Measurements from ENCODE around the gene PEX3. TPM values are rescaled to one million over a fixed set of nuclear protein-coding genes. Genes with fewer than 3 reads are reported as not detected.

PEX3 gene
- total RNA-seq, 1 donor from 2014 or later: 17.9 TPM

GRCh38 chr6:143516690-143517446 lies 66.3 kb downstream of the PEX3 start:
- Mint-ChIP-seq H3K4me1 (ENCODE audit: unreplicated experiment) (peaks cover 5% of the 10 kb centered on the region), H3K9me3 (ENCODE audit: unreplicated experiment) (no peaks in the 10 kb centered on the region), H3K4me3 (ENCODE audit: unreplicated experiment) (no peak overlapping the region), H3K27me3 (ENCODE audit: unreplicated experiment) (peaks cover 14% of the 10 kb centered on the region), H3K36me3 (ENCODE audit: unreplicated experiment) (no peaks in the 10 kb centered on the region), H3K27ac (ENCODE audit: unreplicated experiment) (no peak overlapping the region)
- no peak for DNase-seq (ENCODE audit: extremely low spot score, unreplicated experiment)
- TF ChIP-seq CTCF (IDR thresholded peaks at IDR 0.05): no peak

- Mint-ChIP-seq H3K27me3 (ENCODE audit: unreplicated experiment) (peaks cover 14% of the 10 kb centered on the region), H3K27ac (ENCODE audit: unreplicated experiment) (no peak overlapping the region), H3K9me3 (ENCODE audit: unreplicated experiment) (no peaks in the 10 kb centered on the region), H3K36me3 (ENCODE audit: unreplicated experiment) (no peaks in the 10 kb centered on the region), H3K4me3 (ENCODE audit: unreplicated experiment) (no peak overlapping the region), H3K4me1 (ENCODE audit: unreplicated experiment) (peaks cover 4% of the 10 kb centered on the region)
- no peak for TF ChIP-seq CTCF (IDR thresholded peaks at IDR 0.05)
- DNase-seq (ENCODE audit: extremely low spot score, unreplicated experiment): no peak
These were observed 66.8 kb downstream of the PEX3 start for GRCh38 chr6:143517447-143517773.

GRCh38 chr6:143522039-143522600 lies 71.5 kb downstream of the PEX3 start:
- peaks cover 5% of the 10 kb centered on the region for H3K27me3 Mint-ChIP-seq (ENCODE audit: unreplicated experiment)

GRCh38 chr6:143525356-143525755 lies 74.8 kb downstream of the PEX3 start:
- no peak for DNase-seq (ENCODE audit: extremely low spot score, unreplicated experiment)
- Mint-ChIP-seq H3K27ac (ENCODE audit: unreplicated experiment) (no peak overlapping the region), H3K27me3 (ENCODE audit: unreplicated experiment) (peaks cover 2% of the 10 kb centered on the region), H3K9me3 (ENCODE audit: unreplicated experiment) (no peaks in the 10 kb centered on the region), H3K4me3 (ENCODE audit: unreplicated experiment) (no peak overlapping the region), H3K4me1 (ENCODE audit: unreplicated experiment) (peaks cover 13% of the 10 kb centered on the region), H3K36me3 (ENCODE audit: unreplicated experiment) (no peaks in the 10 kb centered on the region)
- TF ChIP-seq CTCF (IDR thresholded peaks at IDR 0.05): no peak

More at GRCh38 chr6:143522039-143522600, 71.5 kb downstream of the PEX3 start:
- no peak for TF ChIP-seq CTCF (IDR thresholded peaks at IDR 0.05)
- Mint-ChIP-seq H3K36me3 (ENCODE audit: unreplicated experiment) (no peaks in the 10 kb centered on the region), H3K9me3 (ENCODE audit: unreplicated experiment) (no peaks in the 10 kb centered on the region), H3K4me1 (ENCODE audit: unreplicated experiment) (no peaks in the 10 kb centered on the region), H3K27ac (ENCODE audit: unreplicated experiment) (no peak overlapping the region), H3K4me3 (ENCODE audit: unreplicated experiment) (no peak overlapping the region)
- no peak for DNase-seq (ENCODE audit: extremely low spot score, unreplicated experiment)

GRCh38 chr6:143527677-143528076 lies 77.1 kb downstream of the PEX3 start:
- no peaks in the 10 kb centered on the region for H3K27me3 Mint-ChIP-seq (ENCODE audit: unreplicated experiment)
- H3K4me3 Mint-ChIP-seq (ENCODE audit: unreplicated experiment): no peak overlapping the region
- H3K27ac Mint-ChIP-seq (ENCODE audit: unreplicated experiment): no peak overlapping the region

More at GRCh38 chr6:143527677-143528076, 77.1 kb downstream of the PEX3 start:
- H3K9me3 Mint-ChIP-seq (ENCODE audit: unreplicated experiment): no peaks in the 10 kb centered on the region
- no peak for DNase-seq (ENCODE audit: extremely low spot score, unreplicated experiment)
- TF ChIP-seq CTCF (IDR thresholded peaks at IDR 0.05): no peak
- no peaks in the 10 kb centered on the region for H3K36me3 Mint-ChIP-seq (ENCODE audit: unreplicated experiment)
- H3K4me1 Mint-ChIP-seq (ENCODE audit: unreplicated experiment): peaks cover 13% of the 10 kb centered on the region
